Measurements from ENCODE around the gene C10orf120. TPM values are rescaled to one million over a fixed set of nuclear protein-coding genes. Genes with fewer than 3 reads are reported as not detected.

C10orf120 gene
- polyA plus RNA-seq, 2 of the 4 experiments (the other 2 are of a cell fraction), result not detected

- TF ChIP-seq REST (IDR thresholded peaks at IDR 0.05) (no peak), FOSL2 (IDR thresholded peaks at IDR 0.05) (no peak), FOSL2 (CRISPR knock-in tag; IDR thresholded peaks at IDR 0.05) (no peak), ZSCAN20 (CRISPR knock-in tag; IDR thresholded peaks at IDR 0.05) (no peak), HOXB13 (CRISPR knock-in tag; IDR thresholded peaks at IDR 0.05; ENCODE audit: low read depth) (no peak)
- ChIA-PET CTCF (interaction anchor here (1.2 to 3.7 kb wide), 11 partner anchors 9 to 340 kb away, joined by 3 to 34 read pairs (median 6); no protein-coding TSS in a partner anchor), POLR2A (no interaction called here)
- FAIRE-seq (no peak), ATAC-seq (no peak), DNase-seq (ENCODE audit: low read depth in 1 of 2, low spot score in 1 of 2) (no peak)
- WGBS (ENCODE audit: missing lambda C conversion rate), result 3% methylated on average over 5 of the region's 5 CpGs
- Histone ChIP-seq H3K4me1 (no peaks in the 10 kb centered on the region), H3K27ac (no peak overlapping the region), H3K4me3 (no peak overlapping the region), H3K9me3 (no peaks in the 10 kb centered on the region), H3K4me2 (no peak overlapping the region)
These were observed 49.7 kb downstream of the C10orf120 start for GRCh38 chr10:122649903-122650302.

DNA sequence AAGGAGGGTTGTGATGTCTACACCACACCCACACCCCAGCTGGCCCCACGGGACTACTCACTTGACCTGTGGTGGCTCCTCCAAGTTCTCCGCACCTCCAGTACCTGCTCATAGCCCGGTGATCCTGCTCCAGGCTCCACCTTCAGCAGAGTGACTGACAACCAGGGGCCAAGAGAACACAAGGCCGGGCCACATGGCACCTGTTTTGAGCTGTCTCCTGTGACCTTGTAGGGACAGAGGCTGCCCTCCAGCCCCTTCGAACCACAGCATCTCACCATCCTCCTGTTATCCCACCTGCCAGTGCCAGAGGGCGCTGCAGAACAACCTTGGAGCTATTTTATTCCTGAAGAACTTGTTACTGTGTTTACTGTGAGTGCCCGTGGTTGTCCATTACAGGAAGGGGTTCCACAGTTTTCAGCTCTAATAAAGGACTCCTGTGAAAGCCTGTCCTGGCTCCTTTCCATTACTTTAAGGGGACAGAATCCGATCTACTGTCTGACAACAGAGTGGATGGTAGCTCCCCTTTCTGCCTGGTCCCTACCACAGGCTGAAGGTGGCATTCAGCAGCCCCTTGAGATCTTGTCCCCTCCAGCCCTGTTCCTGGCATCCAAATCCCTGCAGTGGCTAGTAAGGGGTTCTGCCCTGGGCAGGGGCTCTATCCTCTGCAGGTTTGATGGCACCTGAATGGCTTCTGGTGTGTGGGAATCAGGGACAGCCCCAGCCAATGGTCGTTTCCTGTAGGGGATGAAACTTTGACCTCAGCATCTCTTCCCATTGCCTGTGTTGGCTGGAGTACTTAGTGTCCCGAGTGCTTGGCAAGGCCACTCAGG is 50.8 kb downstream of the C10orf120 start:
- peak; percentile 62 to 82 for ATAC-seq
- DNase-seq (ENCODE audit: low read depth in 1 of 2, low spot score in 1 of 2), result peak; percentile 30 to 51
- H3K27ac ChIP-seq, result no peak overlapping the region
- no peaks in the 10 kb centered on the region for H3K9me3 ChIP-seq
- TF ChIP-seq RAD21 (conservative IDR thresholded peaks at IDR 0.05 in 1 of 2, IDR thresholded peaks at IDR 0.05 in 1 of 2), result peak; percentile 54 to 78
- TF ChIP-seq, protein P1, sequence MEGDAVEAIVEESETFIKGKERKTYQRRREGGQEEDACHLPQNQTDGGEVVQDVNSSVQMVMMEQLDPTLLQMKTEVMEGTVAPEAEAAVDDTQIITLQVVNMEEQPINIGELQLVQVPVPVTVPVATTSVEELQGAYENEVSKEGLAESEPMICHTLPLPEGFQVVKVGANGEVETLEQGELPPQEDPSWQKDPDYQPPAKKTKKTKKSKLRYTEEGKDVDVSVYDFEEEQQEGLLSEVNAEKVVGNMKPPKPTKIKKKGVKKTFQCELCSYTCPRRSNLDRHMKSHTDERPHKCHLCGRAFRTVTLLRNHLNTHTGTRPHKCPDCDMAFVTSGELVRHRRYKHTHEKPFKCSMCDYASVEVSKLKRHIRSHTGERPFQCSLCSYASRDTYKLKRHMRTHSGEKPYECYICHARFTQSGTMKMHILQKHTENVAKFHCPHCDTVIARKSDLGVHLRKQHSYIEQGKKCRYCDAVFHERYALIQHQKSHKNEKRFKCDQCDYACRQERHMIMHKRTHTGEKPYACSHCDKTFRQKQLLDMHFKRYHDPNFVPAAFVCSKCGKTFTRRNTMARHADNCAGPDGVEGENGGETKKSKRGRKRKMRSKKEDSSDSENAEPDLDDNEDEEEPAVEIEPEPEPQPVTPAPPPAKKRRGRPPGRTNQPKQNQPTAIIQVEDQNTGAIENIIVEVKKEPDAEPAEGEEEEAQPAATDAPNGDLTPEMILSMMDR (IDR thresholded peaks at IDR 0.05), result peak; percentile 61
- TF ChIP-seq SMC3 (IDR thresholded peaks at IDR 0.05), result peak; percentile 57
- TF ChIP-seq BHLHE40 (IDR thresholded peaks at IDR 0.05; ENCODE audit: low read depth, low read length), result no peak
- no peak for FAIRE-seq
- ChIA-PET POLR2A (interaction anchor here (1.2 kb wide), 1 partner anchor 16 kb away, joined by 3 read pairs; no protein-coding TSS in a partner anchor), CTCF (interaction anchor here (0.6 to 3.7 kb wide), 21 partner anchors 10 to 339 kb away, joined by 3 to 34 read pairs (median 4); no protein-coding TSS in a partner anchor)
- WGBS (ENCODE audit: missing lambda C conversion rate), result 21% methylated on average over 10 of the region's 10 CpGs
- H3K4me1 ChIP-seq, result no peaks in the 10 kb centered on the region
- no peak overlapping the region for H3K4me2 ChIP-seq
- no peak overlapping the region for H3K4me3 ChIP-seq

Other genes starting within 250 kb of the C10orf120 start
- not detected in 2 replicates for gene ARMS2, start 245.2 kb downstream of the C10orf120 start, polyA plus RNA-seq (2011; rRNA removed)
- gene ARMS2, start 245.2 kb downstream of the C10orf120 start, polyA plus RNA-seq (2017; fragmentation: RNase III; extraction: RNeasy Plus Mini Kit Qiagen cat#74134 plus additional on column Dnase treatment), result not detected in 3 replicates
- gene HTRA1, start 238.3 kb downstream of the C10orf120 start, polyA plus RNA-seq (2011; rRNA removed), result 65.6 and 92.3 TPM in 2 replicates
- gene HTRA1, start 238.3 kb downstream of the C10orf120 start, polyA plus RNA-seq (2017; fragmentation: RNase III; extraction: RNeasy Plus Mini Kit Qiagen cat#74134 plus additional on column Dnase treatment), result 31.9 to 51.5 TPM (median 50.7 TPM) in 3 replicates
- 0.01 and 0.05 TPM in 2 replicates for gene DMBT1, start 139.1 kb downstream of the C10orf120 start, polyA plus RNA-seq (2011; rRNA removed)
- gene DMBT1, start 139.1 kb downstream of the C10orf120 start, polyA plus RNA-seq (2017; fragmentation: RNase III; extraction: RNeasy Plus Mini Kit Qiagen cat#74134 plus additional on column Dnase treatment), result 0.01 to 0.03 TPM in 2 of 3 replicates, not detected in the other
- 2.8 and 3.4 TPM in 2 replicates for gene CUZD1, start 146.0 kb upstream of the C10orf120 start, polyA plus RNA-seq (2011; rRNA removed)
- 1.4 to 1.6 TPM (median 1.5 TPM) in 3 replicates for gene CUZD1, start 146.0 kb upstream of the C10orf120 start, polyA plus RNA-seq (2017; fragmentation: RNase III; extraction: RNeasy Plus Mini Kit Qiagen cat#74134 plus additional on column Dnase treatment)
- 18.7 and 27.6 TPM in 2 replicates for gene FAM24B, start 179.7 kb upstream of the C10orf120 start, polyA plus RNA-seq (2011; rRNA removed)
- 15.6 to 16.9 TPM (median 16.8 TPM) in 3 replicates for gene FAM24B, start 179.7 kb upstream of the C10orf120 start, polyA plus RNA-seq (2017; fragmentation: RNase III; extraction: RNeasy Plus Mini Kit Qiagen cat#74134 plus additional on column Dnase treatment)
- not detected in 2 replicates for gene FAM24A, start 210.8 kb upstream of the C10orf120 start, polyA plus RNA-seq (2011; rRNA removed)
- not detected in 3 replicates for gene FAM24A, start 210.8 kb upstream of the C10orf120 start, polyA plus RNA-seq (2017; fragmentation: RNase III; extraction: RNeasy Plus Mini Kit Qiagen cat#74134 plus additional on column Dnase treatment)

Data from A549 (cell line).